ENCODE measurements around the gene SPATA31C1.

GRCh38 chr9:87970602-87971001, 52.8 kb downstream of the SPATA31C1 start:
- TF ChIP-seq CTCF (conservative IDR thresholded peaks at IDR 0.05; ENCODE audit: low read length): no peak
- no peak for TF ChIP-seq EZH2phosphoT487 (IDR thresholded peaks at IDR 0.05; ENCODE audit: borderline replicate concordance)

Measured in Loucy (cell line).